Measurements from ENCODE around the gene FSCN2.
A peak's percentile ranks its signal among the peaks of the same experiment; 100 is the strongest.

The FSCN2 gene

GRCh38 chr17:81512562-81513371 lies 15.4 kb upstream of the FSCN2 start, which contains the start of gene ACTG1:
Gene ACTG1, minus strand, starts transcription at chr17:81512799. Its CDS starts 445 bp downstream, at chr17:81512354.
- DNase-seq (ENCODE audit: low read depth): peak; percentile 97

GRCh38 chr17:81513372-81513752 lies 14.8 kb upstream of the FSCN2 start:
- DNase-seq (ENCODE audit: low read depth): peak; percentile 81

GRCh38 chr17:81513753-81514488 lies 14.3 kb upstream of the FSCN2 start:
- peak; percentile 91 for DNase-seq (ENCODE audit: low read depth)

- DNase-seq (ENCODE audit: low read depth): peak; percentile 45
Observed at GRCh38 chr17:81514489-81514738, 13.8 kb upstream of the FSCN2 start.

- peak; percentile 84 for DNase-seq (ENCODE audit: low read depth)
Observed at GRCh38 chr17:81514739-81515529, 13.2 kb upstream of the FSCN2 start.

- DNase-seq (ENCODE audit: low read depth): no peak
Observed at GRCh38 chr17:81515530-81516041, 12.6 kb upstream of the FSCN2 start.

- no peak for DNase-seq (ENCODE audit: low read depth)
Observed at GRCh38 chr17:81516439-81516838, 11.7 kb upstream of the FSCN2 start.

- no peak for DNase-seq (ENCODE audit: low read depth)
Observed at GRCh38 chr17:81517009-81517338, 11.2 kb upstream of the FSCN2 start.

- DNase-seq (ENCODE audit: low read depth): no peak
Observed at GRCh38 chr17:81517339-81518112, 10.7 kb upstream of the FSCN2 start.

GRCh38 chr17:81518113-81518784 lies 9.9 kb upstream of the FSCN2 start:
- DNase-seq (ENCODE audit: low read depth): no peak

GRCh38 chr17:81518785-81519283 lies 9.3 kb upstream of the FSCN2 start:
- peak; percentile 55 for DNase-seq (ENCODE audit: low read depth)

GRCh38 chr17:81519284-81520020 lies 8.7 kb upstream of the FSCN2 start:
- DNase-seq (ENCODE audit: low read depth): peak; percentile 61

- DNase-seq (ENCODE audit: low read depth): no peak
Observed at GRCh38 chr17:81520021-81520901, 7.9 kb upstream of the FSCN2 start.

- DNase-seq (ENCODE audit: low read depth): peak; percentile 41
Observed at GRCh38 chr17:81522491-81523401, 5.4 kb upstream of the FSCN2 start.

GRCh38 chr17:81523402-81524038 lies 4.7 kb upstream of the FSCN2 start:
- DNase-seq (ENCODE audit: low read depth): no peak

GRCh38 chr17:81524039-81524864 lies 3.9 kb upstream of the FSCN2 start:
- DNase-seq (ENCODE audit: low read depth): no peak

GRCh38 chr17:81524865-81525159 lies 3.4 kb upstream of the FSCN2 start:
- DNase-seq (ENCODE audit: low read depth): no peak
